HG03039 (cell line): ENCODE measurements around the gene ADAM12.
"Not testable (repeated sequence)": the region's sequence is repeated elsewhere in the genome, so short reads cannot be mapped to it uniquely, and the experiment has no call there.

Experiments
- ATAC-seq: cut with Tn5 transposase; IDR thresholded peaks from one replicate; pipeline ENCODE4 v1.9.1; 2021; ENCODE audit warnings: mild to moderate bottlenecking, moderate library complexity; ENCODE audit not compliant: unreplicated experiment

Gene ADAM12

GRCh38 chr10:125992254-125992653 lies 396.0 kb downstream of the ADAM12 start:
- ATAC-seq, result no peak

DNA sequence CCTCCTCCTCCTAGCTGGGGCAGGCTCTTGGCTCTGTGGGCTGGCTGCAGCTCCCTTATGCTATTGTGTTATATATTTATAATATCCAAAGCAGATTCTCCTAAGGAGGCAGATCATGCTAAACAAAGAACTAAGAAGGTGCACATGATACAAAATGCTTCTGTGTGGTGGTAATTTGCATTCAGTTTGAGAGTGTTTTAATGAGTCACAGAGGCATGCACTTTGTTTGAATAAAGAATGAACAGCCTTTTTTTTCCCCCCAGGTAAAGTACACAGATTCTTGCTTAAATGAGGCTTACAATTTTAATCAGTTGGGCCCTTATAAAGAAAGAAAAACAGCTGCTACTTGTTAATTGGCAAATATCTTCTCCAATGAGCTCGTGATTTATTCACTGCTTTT lies 396.9 kb downstream of the ADAM12 start:
- no peak for ATAC-seq

DNA sequence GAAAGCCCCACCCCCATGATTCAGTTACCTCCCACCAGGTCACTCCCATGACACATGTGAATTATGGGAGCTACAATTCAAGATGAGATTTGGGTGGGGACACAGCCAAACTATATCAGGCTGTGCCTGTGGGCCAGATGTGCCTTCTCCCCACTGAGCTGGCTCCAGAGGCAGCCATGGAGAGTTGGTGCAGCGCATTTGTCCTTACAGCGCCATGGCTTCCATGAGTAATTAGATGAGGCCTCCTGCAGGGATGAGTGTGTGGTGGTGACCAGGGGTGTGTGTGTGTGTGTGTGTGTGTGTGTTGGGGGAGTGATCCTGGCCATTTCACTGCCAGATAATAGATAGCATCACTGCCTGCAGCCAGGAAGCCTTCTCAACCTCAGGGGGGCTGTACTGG lies 397.3 kb downstream of the ADAM12 start:
- no peak for ATAC-seq

- no peak for ATAC-seq
Measured at GRCh38 chr10:125989791-125990190, 398.5 kb downstream of the ADAM12 start.

GRCh38 chr10:125985557-125986240 lies 402.6 kb downstream of the ADAM12 start:
- no peak for ATAC-seq

DNA sequence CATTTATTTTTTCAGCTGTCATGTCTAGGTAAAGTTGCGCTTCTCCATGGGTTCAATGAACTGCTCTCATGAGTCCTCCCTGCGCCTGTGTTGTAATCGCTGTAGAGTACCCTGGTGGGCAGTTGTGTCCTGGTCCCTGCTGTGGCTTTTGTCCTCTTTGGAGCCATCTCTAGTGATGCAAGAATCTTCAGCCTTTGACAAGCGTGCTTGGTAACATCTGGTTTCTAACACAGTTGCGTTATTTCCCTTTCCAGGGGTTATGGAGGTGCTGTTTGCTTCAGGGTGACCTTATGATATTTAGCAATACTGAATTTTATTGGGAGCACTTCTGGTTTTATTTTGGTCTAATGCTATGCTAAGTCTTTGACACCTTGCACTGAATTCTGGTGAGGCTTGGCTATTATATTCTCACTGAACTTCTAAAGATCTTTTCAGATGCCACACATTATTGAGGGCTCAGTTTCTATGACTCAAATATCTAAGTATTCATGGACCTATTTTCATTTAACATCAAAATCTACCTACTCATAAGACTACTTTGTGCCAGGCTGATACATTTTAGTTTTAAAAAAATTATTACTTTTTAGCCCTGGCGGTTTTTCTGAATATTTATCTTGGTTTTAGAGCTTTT lies 403.3 kb downstream of the ADAM12 start:
- ATAC-seq, result no peak

DNA sequence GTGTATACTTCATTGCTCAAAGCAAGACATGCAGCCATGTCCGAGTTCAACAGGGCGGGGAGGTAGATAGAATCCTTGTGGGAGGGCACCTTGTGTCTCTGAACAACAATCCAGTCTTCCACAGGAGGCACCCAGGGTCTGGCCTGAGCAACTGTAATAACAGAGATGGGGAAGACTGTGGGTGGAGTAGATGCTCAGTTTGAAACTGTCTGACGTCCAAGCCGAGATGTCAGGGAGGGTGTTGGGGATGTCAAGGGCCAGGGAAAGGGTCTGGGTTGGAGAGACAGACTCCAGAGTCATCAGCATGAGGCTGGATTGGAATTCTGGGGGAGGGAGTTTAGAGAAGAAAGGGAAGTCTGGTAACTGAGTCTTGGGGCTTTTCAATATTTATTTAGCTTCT lies 403.9 kb downstream of the ADAM12 start:
- no peak for ATAC-seq

GRCh38 chr10:125983656-125984055 lies 404.6 kb downstream of the ADAM12 start:
- no peak for ATAC-seq

GRCh38 chr10:125983161-125983560 lies 405.1 kb downstream of the ADAM12 start:
- ATAC-seq, result no peak

DNA sequence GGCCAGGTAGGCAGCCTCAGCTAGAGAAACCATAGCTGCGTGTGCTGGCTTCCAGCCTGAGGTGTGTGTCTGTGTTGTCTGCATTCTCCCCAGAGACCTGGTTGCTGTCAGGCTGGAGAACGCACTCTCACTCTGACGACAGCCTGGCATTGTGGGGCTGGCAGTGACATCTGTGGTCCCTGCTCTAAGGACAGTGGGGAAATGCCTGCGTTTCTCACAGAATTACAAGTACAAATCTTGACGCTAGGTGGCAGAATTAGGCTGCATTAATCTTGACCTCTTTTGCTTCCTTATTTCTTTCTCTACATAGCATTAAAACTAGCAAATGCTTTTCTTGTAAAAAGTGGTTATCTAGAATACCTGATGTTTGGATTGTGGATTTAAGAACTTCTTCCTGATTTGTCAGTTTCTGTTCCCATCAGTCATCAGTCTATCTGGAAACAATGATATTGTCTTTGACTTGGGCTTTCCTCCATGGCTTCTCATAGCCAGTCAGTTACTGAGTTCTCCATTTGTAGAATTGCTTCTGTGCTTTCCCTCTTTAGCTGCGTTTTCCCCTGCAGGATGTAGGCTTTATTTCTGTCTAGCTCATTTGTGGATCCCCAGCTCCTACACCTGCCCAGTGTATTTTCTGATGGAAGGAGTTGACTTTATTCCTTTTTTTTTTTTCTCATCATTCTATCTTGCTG lies 405.9 kb downstream of the ADAM12 start:
- peak; percentile 55 for ATAC-seq

DNA sequence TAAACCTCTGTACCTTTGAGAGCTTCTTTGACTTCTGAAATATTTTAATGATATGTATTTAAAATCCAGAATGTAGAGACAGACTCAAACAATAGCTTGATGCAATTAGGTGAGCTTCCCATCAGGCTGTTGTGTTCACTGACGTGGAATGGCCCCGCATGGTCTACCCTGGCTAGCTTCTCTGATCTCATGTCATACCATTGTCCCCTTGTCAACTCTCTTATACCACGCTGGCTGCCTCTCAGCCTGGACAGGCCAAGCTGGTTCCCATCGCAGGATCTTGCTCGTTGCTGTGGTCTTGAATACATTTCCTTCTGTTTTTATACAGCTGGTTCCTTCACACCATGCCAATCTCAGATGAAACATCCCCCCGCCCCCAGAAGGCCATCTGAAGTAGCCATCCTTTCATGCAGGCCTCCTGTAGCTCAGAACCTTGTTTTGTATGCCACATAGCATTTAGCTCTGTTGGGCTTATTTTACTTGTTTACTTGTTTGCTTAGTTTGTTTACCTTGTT lies 407.7 kb downstream of the ADAM12 start:
- no peak for ATAC-seq

GRCh38 chr10:125979976-125980375 lies 408.3 kb downstream of the ADAM12 start:
- ATAC-seq, result no peak

DNA sequence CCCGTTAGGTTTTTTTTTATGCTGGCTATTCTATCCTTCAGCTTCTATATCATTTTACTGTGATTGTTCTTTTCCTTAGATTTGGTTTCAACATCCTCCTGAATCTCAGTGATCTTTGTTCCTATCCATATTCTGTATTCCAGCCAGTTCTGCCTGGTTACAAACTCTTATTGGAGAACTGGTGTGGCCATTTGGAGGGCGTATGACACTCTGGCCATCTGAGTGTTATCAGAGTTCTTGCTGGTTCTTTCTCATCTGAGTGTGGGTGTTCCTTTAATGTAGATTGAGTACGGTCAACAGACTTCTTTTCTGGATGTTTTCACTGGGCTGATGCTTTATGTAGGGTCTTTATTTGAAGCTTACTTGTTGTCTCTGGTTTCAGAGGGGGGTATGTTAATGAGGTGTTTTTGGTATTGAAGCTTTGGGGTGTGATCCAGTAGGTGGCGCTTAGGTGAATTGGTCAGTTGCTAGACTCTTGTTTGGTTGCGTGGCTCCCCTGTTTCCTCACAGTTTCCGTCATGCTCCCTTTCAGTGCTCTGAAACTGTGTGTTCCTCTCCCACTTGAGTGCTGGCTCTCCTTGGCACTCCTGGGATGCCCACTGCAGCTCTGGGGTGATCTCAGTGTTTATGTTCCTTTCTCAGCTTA lies 411.2 kb downstream of the ADAM12 start:
- ATAC-seq, result no peak

- not testable (repeated sequence) for ATAC-seq
Measured at GRCh38 chr10:125970077-125970630, 418.1 kb downstream of the ADAM12 start.

GRCh38 chr10:125967533-125967932 lies 420.7 kb downstream of the ADAM12 start:
- ATAC-seq, result no peak

GRCh38 chr10:125964558-125964957 lies 423.7 kb downstream of the ADAM12 start:
- ATAC-seq, result no peak
